H1 (cell line): ENCODE data around the gene TMSB15B.
"Not testable (repeated sequence)": the region's sequence is repeated elsewhere in the genome, so short reads cannot be mapped to it uniquely, and the experiment has no call there.

Source experiments
- POLR2AphosphoS5 ChIP-seq: IDR thresholded peaks from 2 replicates; pipeline ENCODE4 v1.6.1; 2011; ENCODE audit warnings: low read depth, low read length
- TF ChIP-seq, protein P1 (sequence below), 3 experiments: IDR thresholded peaks; 1 replicate in 2 of 3; 2 replicates in 1 of 3; pipeline versions ENCODE4 v1.5.1 to v1.6.1; 2011; ENCODE audit warnings: low read length in 3 of 3, mild to moderate bottlenecking in 3 of 3, inconsistent platforms in 2 of 3, low read depth in 1 of 3, moderate library complexity in 1 of 3; ENCODE audit not compliant: insufficient read depth in 1 of 3; ENCODE audit errors: control extremely low read depth in 1 of 3

DNA sequence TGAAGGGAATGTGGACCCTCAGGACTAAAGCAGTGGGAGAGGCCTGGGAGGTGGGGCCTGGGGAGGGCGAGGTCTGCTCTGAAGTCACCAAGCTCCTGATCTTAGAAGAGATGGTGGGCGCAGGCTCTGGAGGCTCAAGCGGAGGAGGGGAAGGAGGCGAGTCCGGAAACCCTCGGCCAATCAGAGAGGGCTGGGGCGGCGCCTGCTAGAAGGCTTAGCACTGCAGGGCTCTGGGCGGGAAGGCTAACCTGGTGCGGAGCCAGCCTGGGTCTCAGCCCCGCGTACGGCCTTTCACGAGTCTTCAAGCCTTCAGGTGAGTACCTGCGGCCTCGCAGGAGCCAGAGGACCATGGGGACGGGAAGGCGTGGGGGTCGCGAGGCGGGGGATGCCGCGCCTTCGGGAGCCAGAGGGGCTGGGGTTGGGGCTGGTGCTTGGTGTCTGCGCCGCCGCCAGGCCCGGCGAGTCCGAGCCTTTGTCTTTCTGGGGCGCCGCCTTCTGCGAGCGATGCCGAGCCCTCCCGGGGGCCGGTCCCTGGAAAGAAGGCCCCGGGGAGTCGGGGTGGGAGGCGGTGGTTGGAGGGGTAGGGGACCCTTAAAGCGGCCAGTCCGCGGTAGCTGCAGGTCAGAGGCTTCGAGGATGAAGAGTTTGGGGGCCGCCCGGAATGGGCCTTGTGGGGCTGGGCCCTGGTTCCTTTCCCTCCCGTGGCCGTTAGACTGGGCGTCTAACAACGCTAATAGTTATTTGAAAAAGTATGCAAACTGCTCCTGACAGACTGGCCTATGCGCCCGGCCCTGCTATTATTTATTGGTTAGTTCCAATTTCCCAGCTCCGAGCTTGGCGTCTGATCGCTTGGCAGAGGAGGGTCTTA lies at the start of gene TMSB15B:
- TF ChIP-seq POLR2AphosphoS5 = not testable (repeated sequence)
- TF ChIP-seq, protein P1, sequence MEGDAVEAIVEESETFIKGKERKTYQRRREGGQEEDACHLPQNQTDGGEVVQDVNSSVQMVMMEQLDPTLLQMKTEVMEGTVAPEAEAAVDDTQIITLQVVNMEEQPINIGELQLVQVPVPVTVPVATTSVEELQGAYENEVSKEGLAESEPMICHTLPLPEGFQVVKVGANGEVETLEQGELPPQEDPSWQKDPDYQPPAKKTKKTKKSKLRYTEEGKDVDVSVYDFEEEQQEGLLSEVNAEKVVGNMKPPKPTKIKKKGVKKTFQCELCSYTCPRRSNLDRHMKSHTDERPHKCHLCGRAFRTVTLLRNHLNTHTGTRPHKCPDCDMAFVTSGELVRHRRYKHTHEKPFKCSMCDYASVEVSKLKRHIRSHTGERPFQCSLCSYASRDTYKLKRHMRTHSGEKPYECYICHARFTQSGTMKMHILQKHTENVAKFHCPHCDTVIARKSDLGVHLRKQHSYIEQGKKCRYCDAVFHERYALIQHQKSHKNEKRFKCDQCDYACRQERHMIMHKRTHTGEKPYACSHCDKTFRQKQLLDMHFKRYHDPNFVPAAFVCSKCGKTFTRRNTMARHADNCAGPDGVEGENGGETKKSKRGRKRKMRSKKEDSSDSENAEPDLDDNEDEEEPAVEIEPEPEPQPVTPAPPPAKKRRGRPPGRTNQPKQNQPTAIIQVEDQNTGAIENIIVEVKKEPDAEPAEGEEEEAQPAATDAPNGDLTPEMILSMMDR (IDR thresholded peaks at IDR 0.05; ENCODE audit: control extremely low read depth in 1 of 3, insufficient read depth in 1 of 3, low read depth in 1 of 3, low read length in 3 of 3) = not testable (repeated sequence)
